ENCODE data around the gene CASTOR1.

- TF ChIP-seq, protein P1, sequence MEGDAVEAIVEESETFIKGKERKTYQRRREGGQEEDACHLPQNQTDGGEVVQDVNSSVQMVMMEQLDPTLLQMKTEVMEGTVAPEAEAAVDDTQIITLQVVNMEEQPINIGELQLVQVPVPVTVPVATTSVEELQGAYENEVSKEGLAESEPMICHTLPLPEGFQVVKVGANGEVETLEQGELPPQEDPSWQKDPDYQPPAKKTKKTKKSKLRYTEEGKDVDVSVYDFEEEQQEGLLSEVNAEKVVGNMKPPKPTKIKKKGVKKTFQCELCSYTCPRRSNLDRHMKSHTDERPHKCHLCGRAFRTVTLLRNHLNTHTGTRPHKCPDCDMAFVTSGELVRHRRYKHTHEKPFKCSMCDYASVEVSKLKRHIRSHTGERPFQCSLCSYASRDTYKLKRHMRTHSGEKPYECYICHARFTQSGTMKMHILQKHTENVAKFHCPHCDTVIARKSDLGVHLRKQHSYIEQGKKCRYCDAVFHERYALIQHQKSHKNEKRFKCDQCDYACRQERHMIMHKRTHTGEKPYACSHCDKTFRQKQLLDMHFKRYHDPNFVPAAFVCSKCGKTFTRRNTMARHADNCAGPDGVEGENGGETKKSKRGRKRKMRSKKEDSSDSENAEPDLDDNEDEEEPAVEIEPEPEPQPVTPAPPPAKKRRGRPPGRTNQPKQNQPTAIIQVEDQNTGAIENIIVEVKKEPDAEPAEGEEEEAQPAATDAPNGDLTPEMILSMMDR (IDR thresholded peaks at IDR 0.05), result no peak
- TF ChIP-seq POLR2A (IDR thresholded peaks at IDR 0.05), result no peak
Measured at GRCh38 chr22:30251711-30252110, 37.6 kb downstream of the CASTOR1 start.

Data from heart left ventricle (tissue), 13 donors.